ENCODE measurements around the gene LMBRD1.

Gene LMBRD1

DNA sequence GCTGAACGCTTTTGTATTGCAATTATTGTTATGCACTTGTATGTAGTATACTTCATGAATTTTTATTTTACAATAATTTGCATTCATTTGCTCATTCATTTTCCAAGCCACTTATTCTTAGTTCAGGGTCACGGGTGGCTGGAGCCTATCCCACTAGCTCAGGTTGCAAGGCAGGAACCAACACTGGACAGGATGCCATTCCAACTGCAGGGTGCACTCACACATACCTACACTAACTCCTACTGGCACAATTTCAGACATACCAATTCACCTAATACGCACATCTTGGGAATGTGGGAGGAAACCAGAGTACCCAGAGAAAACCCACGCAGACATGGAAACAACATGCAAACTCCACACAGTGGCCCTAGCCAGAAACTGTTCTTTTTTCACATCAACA lies 61.8 kb downstream of the LMBRD1 start:
- Histone ChIP-seq H4K20me1 (ENCODE audit: control insufficient read depth, insufficient read depth, low read depth, low read length) (no peaks in the 10 kb centered on the region), H3K9me3 (ENCODE audit: control insufficient read depth, insufficient read depth, low read length) (no peaks in the 10 kb centered on the region), H3K4me3 (ENCODE audit: low read length) (no peak overlapping the region), H3K9me2 (replicated peaks; ENCODE audit: control insufficient read depth, low read length) (no peaks in the 10 kb centered on the region), H3K36me3 (ENCODE audit: control insufficient read depth, low read length) (peaks cover 7% of the 10 kb centered on the region), H3K4me1 (ENCODE audit: control insufficient read depth, low read length) (0 out of 2 replicates have a peak, but pooled peaks cover 4% of the 10 kb centered on the region), H3F3A (ENCODE audit: control insufficient read depth, insufficient read depth) (peaks cover 8% of the 10 kb centered on the region; the same call in 1 of the 2 replicates), H3K27me3 (ENCODE audit: control insufficient read depth, low read length) (no peaks in the 10 kb centered on the region), H3K79me2 (ENCODE audit: control insufficient read depth, low read length) (no peaks in the 10 kb centered on the region), H3K4me2 (ENCODE audit: low read length) (no peak overlapping the region), H3K27ac (ENCODE audit: low read depth, low read length) (no peak overlapping the region)
- no peak for TF ChIP-seq EZH2phosphoT487 (IDR thresholded peaks at IDR 0.05; ENCODE audit: borderline replicate concordance, low read length)
- TF ChIP-seq, protein P1, sequence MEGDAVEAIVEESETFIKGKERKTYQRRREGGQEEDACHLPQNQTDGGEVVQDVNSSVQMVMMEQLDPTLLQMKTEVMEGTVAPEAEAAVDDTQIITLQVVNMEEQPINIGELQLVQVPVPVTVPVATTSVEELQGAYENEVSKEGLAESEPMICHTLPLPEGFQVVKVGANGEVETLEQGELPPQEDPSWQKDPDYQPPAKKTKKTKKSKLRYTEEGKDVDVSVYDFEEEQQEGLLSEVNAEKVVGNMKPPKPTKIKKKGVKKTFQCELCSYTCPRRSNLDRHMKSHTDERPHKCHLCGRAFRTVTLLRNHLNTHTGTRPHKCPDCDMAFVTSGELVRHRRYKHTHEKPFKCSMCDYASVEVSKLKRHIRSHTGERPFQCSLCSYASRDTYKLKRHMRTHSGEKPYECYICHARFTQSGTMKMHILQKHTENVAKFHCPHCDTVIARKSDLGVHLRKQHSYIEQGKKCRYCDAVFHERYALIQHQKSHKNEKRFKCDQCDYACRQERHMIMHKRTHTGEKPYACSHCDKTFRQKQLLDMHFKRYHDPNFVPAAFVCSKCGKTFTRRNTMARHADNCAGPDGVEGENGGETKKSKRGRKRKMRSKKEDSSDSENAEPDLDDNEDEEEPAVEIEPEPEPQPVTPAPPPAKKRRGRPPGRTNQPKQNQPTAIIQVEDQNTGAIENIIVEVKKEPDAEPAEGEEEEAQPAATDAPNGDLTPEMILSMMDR (IDR thresholded peaks at IDR 0.05; ENCODE audit: low read depth, low read length, poor library complexity, severe bottlenecking): no peak

DNA sequence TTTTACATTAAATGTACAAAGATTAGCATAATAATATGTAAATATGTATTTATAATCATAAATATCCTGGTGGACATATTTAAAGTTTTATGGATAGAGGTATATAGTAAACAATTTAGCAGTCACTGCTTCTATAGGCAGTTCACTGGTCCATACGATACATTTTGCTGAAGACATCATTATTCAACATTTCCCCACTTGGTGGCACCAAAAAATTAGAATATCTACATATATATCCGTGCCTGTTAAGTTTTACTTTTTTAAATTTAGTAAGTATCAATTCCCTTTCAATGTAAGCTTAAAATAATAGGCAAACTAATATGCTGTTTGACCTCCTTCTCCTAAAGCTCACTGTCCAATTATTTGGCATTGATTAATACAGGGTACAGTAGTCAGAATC lies 64.2 kb downstream of the LMBRD1 start:
- H4K20me1 ChIP-seq (ENCODE audit: control insufficient read depth, insufficient read depth, low read depth, low read length): no peaks in the 10 kb centered on the region
- no peaks in the 10 kb centered on the region for H3K9me3 ChIP-seq (ENCODE audit: control insufficient read depth, insufficient read depth, low read length)
- TF ChIP-seq, protein P1 (IDR thresholded peaks at IDR 0.05; ENCODE audit: low read depth, low read length, poor library complexity, severe bottlenecking): no peak
- TF ChIP-seq EZH2phosphoT487 (IDR thresholded peaks at IDR 0.05; ENCODE audit: borderline replicate concordance, low read length): no peak

DNA sequence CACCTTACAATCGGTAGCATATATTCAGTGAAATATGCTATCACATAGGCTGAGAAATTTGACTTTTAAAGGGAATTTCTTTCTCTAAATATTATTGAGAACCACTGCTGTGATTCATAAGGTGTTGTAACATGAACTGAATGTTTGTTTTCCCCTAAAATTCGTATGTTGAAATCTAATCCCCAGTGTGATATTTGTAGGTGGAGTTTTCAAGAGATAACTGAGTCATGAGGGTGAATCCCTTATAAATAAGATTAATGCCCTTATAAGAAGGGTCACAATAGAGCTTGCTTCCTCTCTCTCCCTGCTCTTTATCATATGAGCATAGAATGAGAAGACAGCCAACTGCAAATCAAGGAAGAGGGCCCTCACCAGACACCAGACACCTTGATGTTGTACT lies 64.8 kb downstream of the LMBRD1 start:
- H3K36me3 ChIP-seq (ENCODE audit: control insufficient read depth, low read length): peaks cover 4% of the 10 kb centered on the region; the same call in 1 of the 2 replicates
- no peaks in the 10 kb centered on the region for H4K20me1 ChIP-seq (ENCODE audit: control insufficient read depth, insufficient read depth, low read depth, low read length)
- H3K27me3 ChIP-seq (ENCODE audit: control insufficient read depth, low read length): no peaks in the 10 kb centered on the region
- no peaks in the 10 kb centered on the region for H3K9me3 ChIP-seq (ENCODE audit: control insufficient read depth, insufficient read depth, low read length)
- TF ChIP-seq, protein P1 (IDR thresholded peaks at IDR 0.05; ENCODE audit: low read depth, low read length, poor library complexity, severe bottlenecking): no peak
- no peak for TF ChIP-seq EZH2phosphoT487 (IDR thresholded peaks at IDR 0.05; ENCODE audit: borderline replicate concordance, low read length)
- H3K4me1 ChIP-seq (ENCODE audit: control insufficient read depth, low read length): 0 out of 2 replicates have a peak, but pooled peaks cover 4% of the 10 kb centered on the region
- H3K79me2 ChIP-seq (ENCODE audit: control insufficient read depth, low read length): no peaks in the 10 kb centered on the region
- no peak overlapping the region for H3K4me2 ChIP-seq (ENCODE audit: low read length)
- peaks cover 8% of the 10 kb centered on the region; the same call in 1 of the 2 replicates for H3F3A ChIP-seq (ENCODE audit: control insufficient read depth, insufficient read depth)
- no peak overlapping the region for H3K27ac ChIP-seq (ENCODE audit: low read depth, low read length)
- H3K4me3 ChIP-seq (ENCODE audit: low read length): no peak overlapping the region
- H3K9me2 ChIP-seq (replicated peaks; ENCODE audit: control insufficient read depth, low read length): no peaks in the 10 kb centered on the region

More for the DNA sequence above, 64.2 kb downstream of the LMBRD1 start:
- no peaks in the 10 kb centered on the region for H3K27me3 ChIP-seq (ENCODE audit: control insufficient read depth, low read length)
- peaks cover 4% of the 10 kb centered on the region; the same call in 1 of the 2 replicates for H3K36me3 ChIP-seq (ENCODE audit: control insufficient read depth, low read length)
- H3K4me1 ChIP-seq (ENCODE audit: control insufficient read depth, low read length): 0 out of 2 replicates have a peak, but pooled peaks cover 4% of the 10 kb centered on the region
- no peaks in the 10 kb centered on the region for H3K9me2 ChIP-seq (replicated peaks; ENCODE audit: control insufficient read depth, low read length)
- no peaks in the 10 kb centered on the region for H3K79me2 ChIP-seq (ENCODE audit: control insufficient read depth, low read length)
- no peak overlapping the region for H3K4me3 ChIP-seq (ENCODE audit: low read length)
- H3K4me2 ChIP-seq (ENCODE audit: low read length): no peak overlapping the region
- H3K27ac ChIP-seq (ENCODE audit: low read depth, low read length): no peak overlapping the region
- peaks cover 8% of the 10 kb centered on the region; the same call in 1 of the 2 replicates for H3F3A ChIP-seq (ENCODE audit: control insufficient read depth, insufficient read depth)

Measured in DOHH2 (cell line).